Measurements from ENCODE around the gene RNF115.
"Not testable (repeated sequence)": the region's sequence is repeated elsewhere in the genome, so short reads cannot be mapped to it uniquely, and the experiment has no call there.

Gene RNF115

GRCh38 chr1:145757420-145757819 is 66.5 kb downstream of the RNF115 start:
- DNase-seq (ENCODE audit: low spot score in 2 of 2): no peak
- H3K9me3 Mint-ChIP-seq: peaks cover 4% of the 10 kb centered on the region
- no peak overlapping the region for H3K4me3 Mint-ChIP-seq
- H3K36me3 Mint-ChIP-seq: peaks cover 38% of the 10 kb centered on the region
- no peak for ATAC-seq (ENCODE audit: low read depth)
- no peaks in the 10 kb centered on the region for H3K27me3 Mint-ChIP-seq
- no peaks in the 10 kb centered on the region for H3K4me1 Mint-ChIP-seq
- H3K27ac Mint-ChIP-seq: no peak overlapping the region

GRCh38 chr1:145751491-145752037 is 72.3 kb downstream of the RNF115 start:
- Mint-ChIP-seq H3K36me3 (peaks cover 33% of the 10 kb centered on the region), H3K4me1 (peaks cover 4% of the 10 kb centered on the region), H3K4me3 (no peak overlapping the region), H3K27ac (no peak overlapping the region), H3K9me3 (no peaks in the 10 kb centered on the region), H3K27me3 (no peaks in the 10 kb centered on the region)
- DNase-seq (ENCODE audit: low spot score in 2 of 2): no peak
- no peak for ATAC-seq (ENCODE audit: low read depth)

DNA sequence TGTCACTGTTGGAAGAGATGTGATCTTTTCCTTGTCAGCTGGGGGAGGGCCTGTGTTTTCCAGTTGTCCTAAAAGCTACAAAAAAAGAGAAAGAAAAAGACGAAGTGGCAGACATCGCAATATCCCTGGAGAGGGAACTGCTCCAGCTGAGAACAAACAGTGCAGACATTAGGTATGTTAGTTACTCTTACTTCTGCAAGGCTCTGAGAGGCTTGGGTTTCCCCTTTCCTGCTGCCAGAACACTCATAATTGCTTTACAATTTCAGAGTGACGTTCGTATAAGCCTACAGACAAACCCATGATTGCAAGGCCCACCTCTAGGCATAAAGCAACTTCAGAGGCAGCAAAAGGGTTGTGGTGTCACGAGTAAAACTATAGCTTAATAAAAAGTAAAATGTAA is 73.5 kb downstream of the RNF115 start:
- Mint-ChIP-seq H3K4me3 (no peak overlapping the region), H3K36me3 (peaks cover 33% of the 10 kb centered on the region), H3K4me1 (peaks cover 4% of the 10 kb centered on the region), H3K27ac (no peak overlapping the region), H3K9me3 (no peaks in the 10 kb centered on the region), H3K27me3 (no peaks in the 10 kb centered on the region)
- DNase-seq (ENCODE audit: low spot score in 2 of 2) (no peak), ATAC-seq (ENCODE audit: low read depth) (no peak)

GRCh38 chr1:145747398-145748247 is 76.3 kb downstream of the RNF115 start:
- H3K36me3 Mint-ChIP-seq: peaks cover 45% of the 10 kb centered on the region
- H3K27me3 Mint-ChIP-seq: no peaks in the 10 kb centered on the region
- no peak overlapping the region for H3K27ac Mint-ChIP-seq
- no peaks in the 10 kb centered on the region for H3K9me3 Mint-ChIP-seq
- H3K4me3 Mint-ChIP-seq: no peak overlapping the region
- no peak for ATAC-seq (ENCODE audit: low read depth)
- peaks cover 4% of the 10 kb centered on the region for H3K4me1 Mint-ChIP-seq
- no peak for DNase-seq (ENCODE audit: low spot score in 2 of 2)

- H3K4me3 Mint-ChIP-seq: no peak overlapping the region
- H3K36me3 Mint-ChIP-seq: peaks cover 31% of the 10 kb centered on the region
- no peak overlapping the region for H3K27ac Mint-ChIP-seq
- H3K9me3 Mint-ChIP-seq: no peaks in the 10 kb centered on the region
- ATAC-seq (ENCODE audit: low read depth): no peak
- DNase-seq (ENCODE audit: low spot score in 2 of 2): no peak
- H3K27me3 Mint-ChIP-seq: no peaks in the 10 kb centered on the region
- H3K4me1 Mint-ChIP-seq: no peaks in the 10 kb centered on the region
Observed at GRCh38 chr1:145740269-145740668, 83.6 kb downstream of the RNF115 start.

DNA sequence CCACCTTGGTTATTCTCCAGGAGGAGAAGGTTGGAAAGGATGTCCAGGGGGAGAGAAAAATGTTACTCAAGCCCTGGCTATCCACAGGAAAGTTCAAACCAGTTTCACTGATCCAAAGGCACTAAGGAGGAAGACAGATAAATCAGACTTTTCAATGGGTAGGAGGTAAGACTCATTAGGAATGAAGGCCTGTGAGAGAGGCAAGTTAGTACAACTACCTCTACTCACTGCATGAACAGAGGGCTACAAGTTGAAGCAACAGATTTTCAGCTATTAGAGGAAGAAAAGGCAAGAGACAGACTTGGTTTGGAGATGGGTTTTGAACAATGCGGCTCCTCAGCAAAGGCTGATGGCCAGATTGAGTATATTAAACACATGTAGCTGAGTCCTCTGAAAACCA is 87.7 kb downstream of the RNF115 start:
- peaks cover 2% of the 10 kb centered on the region for H3K36me3 Mint-ChIP-seq
- H3K9me3 Mint-ChIP-seq: no peaks in the 10 kb centered on the region

GRCh38 chr1:145730900-145731299 is 93.0 kb downstream of the RNF115 start:
- H3K27ac Mint-ChIP-seq: no peak overlapping the region
- peaks cover 2% of the 10 kb centered on the region for H3K4me1 Mint-ChIP-seq
- H3K9me3 Mint-ChIP-seq: no peaks in the 10 kb centered on the region
- ATAC-seq (ENCODE audit: low read depth) (no peak), DNase-seq (ENCODE audit: low spot score in 2 of 2) (no peak)
- no peaks in the 10 kb centered on the region for H3K36me3 Mint-ChIP-seq
- H3K4me3 Mint-ChIP-seq: no peak overlapping the region
- no peaks in the 10 kb centered on the region for H3K27me3 Mint-ChIP-seq

More for the DNA sequence above, 87.7 kb downstream of the RNF115 start:
- peaks cover 2% of the 10 kb centered on the region for H3K4me1 Mint-ChIP-seq
- no peak overlapping the region for H3K4me3 Mint-ChIP-seq
- H3K27me3 Mint-ChIP-seq: no peaks in the 10 kb centered on the region
- DNase-seq (ENCODE audit: low spot score in 2 of 2) (no peak), ATAC-seq (ENCODE audit: low read depth) (no peak)
- no peak overlapping the region for H3K27ac Mint-ChIP-seq

DNA sequence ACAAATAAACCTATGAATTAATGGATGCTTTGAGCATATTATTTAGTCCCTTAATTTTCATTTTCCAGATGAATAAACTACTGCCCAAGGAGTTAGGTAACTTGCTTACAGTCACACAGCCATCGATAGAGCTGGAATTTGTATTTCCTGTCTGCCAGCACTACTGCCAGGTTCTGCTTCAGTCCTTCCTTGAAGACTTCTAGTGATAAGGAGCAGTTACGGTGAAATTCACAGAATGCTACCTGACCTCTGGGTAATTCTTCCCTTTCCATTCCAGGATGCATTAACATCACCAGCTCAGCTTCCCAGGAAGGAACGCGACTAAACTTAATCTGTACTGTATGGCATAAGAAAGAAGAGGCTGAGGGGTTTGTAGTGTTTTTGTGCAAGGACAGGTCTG is 93.4 kb downstream of the RNF115 start:
- no peak for ATAC-seq (ENCODE audit: low read depth)
- no peaks in the 10 kb centered on the region for H3K9me3 Mint-ChIP-seq

GRCh38 chr1:145729666-145730436 is 94.0 kb downstream of the RNF115 start:
- H3K36me3 Mint-ChIP-seq: no peaks in the 10 kb centered on the region
- H3K4me1 Mint-ChIP-seq: peaks cover 2% of the 10 kb centered on the region
- no peak overlapping the region for H3K4me3 Mint-ChIP-seq
- no peaks in the 10 kb centered on the region for H3K9me3 Mint-ChIP-seq
- DNase-seq (ENCODE audit: low spot score in 2 of 2): no peak
- H3K27ac Mint-ChIP-seq: no peak overlapping the region
- no peak for ATAC-seq (ENCODE audit: low read depth)
- no peaks in the 10 kb centered on the region for H3K27me3 Mint-ChIP-seq

More for the DNA sequence above, 93.4 kb downstream of the RNF115 start:
- Mint-ChIP-seq H3K27me3 (no peaks in the 10 kb centered on the region), H3K27ac (no peak overlapping the region), H3K4me3 (no peak overlapping the region), H3K4me1 (peaks cover 2% of the 10 kb centered on the region), H3K36me3 (no peaks in the 10 kb centered on the region)
- DNase-seq (ENCODE audit: low spot score in 2 of 2): no peak

- ATAC-seq (ENCODE audit: low read depth) (no peak), DNase-seq (ENCODE audit: low spot score in 2 of 2) (no peak)
- H3K4me1 Mint-ChIP-seq: peaks cover 2% of the 10 kb centered on the region
- H3K4me3 Mint-ChIP-seq: no peak overlapping the region
- no peaks in the 10 kb centered on the region for H3K27me3 Mint-ChIP-seq
- no peaks in the 10 kb centered on the region for H3K9me3 Mint-ChIP-seq
- H3K36me3 Mint-ChIP-seq: no peaks in the 10 kb centered on the region
- H3K27ac Mint-ChIP-seq: no peak overlapping the region
Observed at GRCh38 chr1:145729196-145729595, 94.7 kb downstream of the RNF115 start.

- H3K4me1 Mint-ChIP-seq; H3K27me3 Mint-ChIP-seq; ATAC-seq (ENCODE audit: low read depth); H3K36me3 Mint-ChIP-seq; DNase-seq (ENCODE audit: low spot score in 2 of 2); H3K27ac Mint-ChIP-seq; H3K9me3 Mint-ChIP-seq; H3K4me3 Mint-ChIP-seq: not testable (repeated sequence)
Observed at GRCh38 chr1:145726193-145726592, 97.7 kb downstream of the RNF115 start.

- peak; percentile 96 for ATAC-seq (ENCODE audit: low read depth)
Observed at GRCh38 chr1:145720878-145721671, 102.8 kb downstream of the RNF115 start.

DNA sequence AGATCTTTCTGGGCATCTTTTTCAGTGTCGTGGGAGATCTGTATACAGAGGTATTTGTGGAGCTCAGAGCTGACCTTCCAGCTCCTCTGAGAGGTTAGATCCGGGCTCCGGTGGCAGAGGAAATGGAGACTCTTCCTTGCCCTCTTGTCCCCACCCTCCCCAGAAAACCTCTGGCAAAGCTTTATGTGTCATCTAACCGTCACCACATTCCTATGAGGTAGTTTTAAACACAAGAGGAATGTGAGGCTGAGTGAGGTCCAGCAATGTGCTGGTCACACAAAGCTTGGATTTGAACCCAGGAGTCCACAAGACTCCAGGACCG is 103.4 kb downstream of the RNF115 start:
- no peaks in the 10 kb centered on the region for H3K9me3 Mint-ChIP-seq
- peaks cover 4% of the 10 kb centered on the region for H3K4me1 Mint-ChIP-seq
- ATAC-seq (ENCODE audit: low read depth): no peak
- peaks cover 5% of the 10 kb centered on the region for H3K27me3 Mint-ChIP-seq
- peak overlapping the region; percentile 60 for H3K4me3 Mint-ChIP-seq
- H3K27ac Mint-ChIP-seq: peak overlapping the region; percentile 8
- H3K36me3 Mint-ChIP-seq: no peaks in the 10 kb centered on the region
- DNase-seq (ENCODE audit: low spot score in 2 of 2): no peak

More at GRCh38 chr1:145720878-145721671, 102.8 kb downstream of the RNF115 start:
- H3K9me3 Mint-ChIP-seq: no peaks in the 10 kb centered on the region
- H3K27ac Mint-ChIP-seq: peak overlapping the region; percentile 8
- peak; percentile 76 to 85 for DNase-seq (ENCODE audit: low spot score in 2 of 2)
- peaks cover 4% of the 10 kb centered on the region for H3K4me1 Mint-ChIP-seq
- H3K36me3 Mint-ChIP-seq: no peaks in the 10 kb centered on the region
- peak overlapping the region; percentile 66 for H3K4me3 Mint-ChIP-seq
- H3K27me3 Mint-ChIP-seq: peaks cover 5% of the 10 kb centered on the region
